GM12875 (cell line): ENCODE results near the gene UBAP2.

ENCODE experiments used
- H3K4me3 ChIP-seq: one replicate; pipeline ENCODE4 v1.5.1; 2011; ENCODE audit warnings: low read depth, low read length, control low read depth
- TF ChIP-seq, protein P1 (sequence below): IDR thresholded peaks from 2 replicates; pipeline ENCODE4 v1.5.1; 2011; ENCODE audit warnings: low read depth, mild to moderate bottlenecking, control low read depth, inconsistent platforms, low read length, moderate library complexity, borderline replicate concordance; ENCODE audit not compliant: insufficient read depth

The UBAP2 gene

DNA sequence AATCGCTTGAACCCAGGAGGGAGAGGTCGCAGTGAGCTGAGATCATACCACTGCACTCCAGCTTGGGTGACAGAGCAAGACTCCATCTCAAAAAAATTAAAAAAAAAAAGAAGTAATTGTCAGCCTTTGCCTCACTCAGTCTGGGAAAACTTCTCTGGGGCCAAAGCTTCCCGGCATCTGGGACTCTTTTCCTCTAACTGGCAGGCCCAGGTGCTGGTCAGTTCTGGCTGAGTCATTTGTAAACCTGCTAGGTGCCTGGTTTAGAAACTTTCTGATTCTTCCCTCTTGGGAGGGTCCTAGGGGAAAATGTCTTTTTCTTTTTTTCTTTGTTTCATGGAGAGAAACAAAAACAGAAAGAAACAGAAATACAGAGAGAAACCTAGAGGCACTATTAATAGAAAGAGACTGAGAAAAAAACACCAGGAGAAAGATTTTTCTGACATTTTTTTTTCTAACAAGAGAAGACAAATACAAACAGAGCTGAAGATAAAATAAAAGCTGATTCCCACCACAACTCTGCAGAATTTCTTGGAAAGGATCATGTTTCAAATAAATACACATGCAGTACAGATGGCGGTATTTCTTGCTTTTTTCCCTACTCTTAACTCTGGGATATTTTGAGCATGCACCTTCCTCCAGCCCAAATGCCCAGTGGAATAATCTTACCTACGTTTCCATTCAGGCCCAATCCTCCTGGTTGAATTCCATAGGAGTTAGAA is 22.1 kb upstream of the UBAP2 start:
- TF ChIP-seq, protein P1, sequence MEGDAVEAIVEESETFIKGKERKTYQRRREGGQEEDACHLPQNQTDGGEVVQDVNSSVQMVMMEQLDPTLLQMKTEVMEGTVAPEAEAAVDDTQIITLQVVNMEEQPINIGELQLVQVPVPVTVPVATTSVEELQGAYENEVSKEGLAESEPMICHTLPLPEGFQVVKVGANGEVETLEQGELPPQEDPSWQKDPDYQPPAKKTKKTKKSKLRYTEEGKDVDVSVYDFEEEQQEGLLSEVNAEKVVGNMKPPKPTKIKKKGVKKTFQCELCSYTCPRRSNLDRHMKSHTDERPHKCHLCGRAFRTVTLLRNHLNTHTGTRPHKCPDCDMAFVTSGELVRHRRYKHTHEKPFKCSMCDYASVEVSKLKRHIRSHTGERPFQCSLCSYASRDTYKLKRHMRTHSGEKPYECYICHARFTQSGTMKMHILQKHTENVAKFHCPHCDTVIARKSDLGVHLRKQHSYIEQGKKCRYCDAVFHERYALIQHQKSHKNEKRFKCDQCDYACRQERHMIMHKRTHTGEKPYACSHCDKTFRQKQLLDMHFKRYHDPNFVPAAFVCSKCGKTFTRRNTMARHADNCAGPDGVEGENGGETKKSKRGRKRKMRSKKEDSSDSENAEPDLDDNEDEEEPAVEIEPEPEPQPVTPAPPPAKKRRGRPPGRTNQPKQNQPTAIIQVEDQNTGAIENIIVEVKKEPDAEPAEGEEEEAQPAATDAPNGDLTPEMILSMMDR: no peak
- no peak overlapping the region for H3K4me3 ChIP-seq

DNA sequence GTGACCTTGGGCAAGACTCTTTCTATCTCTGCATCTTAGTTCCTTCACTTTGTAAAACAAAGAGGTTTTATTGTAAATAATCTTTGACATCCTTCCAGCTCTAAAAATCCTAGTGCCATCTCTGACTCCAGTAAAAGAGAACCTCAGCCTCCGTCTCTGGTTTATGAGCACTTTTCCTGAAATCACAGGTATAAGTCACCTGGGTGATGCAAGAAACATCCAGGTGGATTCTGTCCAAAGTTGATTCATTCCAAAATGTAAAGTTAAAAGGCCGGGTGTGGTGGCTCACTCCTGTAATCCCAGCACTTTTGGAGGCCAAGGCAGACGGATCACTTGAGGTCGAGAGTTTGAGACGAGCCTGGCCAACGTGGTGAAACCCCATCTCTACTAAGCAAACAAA is 21.1 kb upstream of the UBAP2 start:
- TF ChIP-seq, protein P1: no peak

DNA sequence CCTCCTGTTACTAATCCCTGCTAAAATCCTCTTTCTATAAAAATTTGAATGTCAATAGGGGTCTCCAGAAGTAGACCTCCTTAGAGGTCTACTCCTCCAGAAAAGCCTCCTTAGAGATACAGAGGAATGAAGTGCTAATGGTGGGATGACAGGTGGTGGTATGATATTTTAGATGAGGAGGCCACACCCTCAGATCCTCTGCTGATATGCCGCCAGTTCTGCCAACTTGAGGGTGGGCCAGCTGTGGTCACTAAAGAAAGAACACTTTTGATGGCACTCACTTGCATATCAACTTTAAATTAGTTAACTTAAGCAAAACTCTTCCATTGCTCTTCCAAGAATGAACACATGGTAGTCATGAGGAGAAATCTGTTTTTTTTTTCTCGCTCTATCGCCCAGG is 16.9 kb upstream of the UBAP2 start:
- TF ChIP-seq, protein P1: no peak

More for the DNA sequence above, 21.1 kb upstream of the UBAP2 start:
- no peak overlapping the region for H3K4me3 ChIP-seq

GRCh38 chr9:34059954-34060353 is 11.3 kb upstream of the UBAP2 start:
- TF ChIP-seq, protein P1: no peak
- H3K4me3 ChIP-seq: no peak overlapping the region

More for the DNA sequence above, 16.9 kb upstream of the UBAP2 start:
- H3K4me3 ChIP-seq: no peak overlapping the region

DNA sequence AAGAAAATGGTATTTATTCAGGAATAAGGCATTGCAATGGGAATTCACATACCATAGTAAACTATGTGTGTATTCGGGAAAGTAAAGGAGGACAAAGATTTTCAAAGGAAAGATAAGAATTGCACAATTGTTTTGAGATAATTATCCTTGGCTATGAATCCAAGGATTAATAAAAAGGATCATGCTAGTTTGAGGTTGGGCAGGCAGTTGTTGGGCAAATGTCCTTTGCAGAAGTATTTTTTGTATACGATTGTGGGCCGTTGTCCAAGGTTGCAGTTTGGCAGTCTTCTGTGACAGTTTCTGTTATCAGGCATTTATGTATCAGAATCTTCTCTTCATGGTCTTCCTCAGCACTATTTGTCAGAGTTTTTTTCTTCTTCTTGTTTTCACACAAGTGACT is 10.6 kb upstream of the UBAP2 start:
- no peak overlapping the region for H3K4me3 ChIP-seq
- TF ChIP-seq, protein P1: no peak

- TF ChIP-seq, protein P1: no peak
- H3K4me3 ChIP-seq: peak overlapping the region; percentile 99
These were observed 1.1 kb upstream of the UBAP2 start for GRCh38 chr9:34049630-34050384.
